Activated CD8-positive, alpha-beta memory T cell treated with anti-CD3 and anti-CD28 coated beads for 48 hours (primary cell): ENCODE data around the gene STAT3.
"Not testable (repeated sequence)": the region's sequence is repeated elsewhere in the genome, so short reads cannot be mapped to it uniquely, and the experiment has no call there.

Source experiments
- DNase-seq, 3 experiments: peaks; one replicate each; pipeline ENCODE4 v3.0.0-alpha.2; 2020; ENCODE audit warnings: low read depth in 2 of 3, low spot score in 2 of 3

The STAT3 gene

DNA sequence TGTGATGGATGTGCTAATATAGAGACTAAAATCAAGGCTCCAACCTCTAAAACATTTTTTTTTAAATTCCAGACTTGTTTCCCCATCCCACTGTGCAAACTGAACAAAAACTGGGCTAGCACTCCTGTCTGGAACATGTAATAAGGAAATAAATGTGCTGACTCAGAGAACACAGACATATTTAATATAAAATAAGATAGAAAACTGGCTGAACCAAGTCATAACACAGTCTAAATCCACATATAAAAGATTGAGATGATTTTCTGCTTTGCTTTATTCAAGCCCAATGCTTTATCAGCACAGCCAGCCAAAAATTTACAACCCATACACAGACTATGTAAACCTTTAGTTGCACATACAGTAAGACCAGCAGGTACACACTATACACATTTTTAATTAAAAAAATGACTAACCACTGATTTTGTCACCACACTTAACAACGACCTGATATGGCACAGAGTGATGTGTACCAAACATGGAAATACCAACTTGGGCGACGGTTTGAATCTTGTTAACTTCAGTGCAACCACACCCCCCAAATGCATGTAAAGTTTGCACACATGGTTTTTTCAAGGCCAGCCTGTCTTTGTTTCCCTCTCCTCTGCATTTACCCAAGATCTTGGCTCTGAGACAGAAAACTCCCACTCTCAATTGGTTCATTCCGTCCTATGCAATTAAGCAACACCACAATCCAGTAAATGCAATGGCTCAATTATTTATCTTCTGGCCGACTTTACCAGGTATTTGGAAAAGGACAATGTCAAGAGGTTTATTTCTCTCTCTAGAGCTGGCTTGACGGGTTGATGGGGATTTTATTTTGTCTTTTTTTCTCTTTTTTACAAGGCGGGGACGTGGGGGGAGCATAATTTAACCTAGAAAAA, 1.2 kb downstream of the STAT3 start:
- DNase-seq: no peak

DNA sequence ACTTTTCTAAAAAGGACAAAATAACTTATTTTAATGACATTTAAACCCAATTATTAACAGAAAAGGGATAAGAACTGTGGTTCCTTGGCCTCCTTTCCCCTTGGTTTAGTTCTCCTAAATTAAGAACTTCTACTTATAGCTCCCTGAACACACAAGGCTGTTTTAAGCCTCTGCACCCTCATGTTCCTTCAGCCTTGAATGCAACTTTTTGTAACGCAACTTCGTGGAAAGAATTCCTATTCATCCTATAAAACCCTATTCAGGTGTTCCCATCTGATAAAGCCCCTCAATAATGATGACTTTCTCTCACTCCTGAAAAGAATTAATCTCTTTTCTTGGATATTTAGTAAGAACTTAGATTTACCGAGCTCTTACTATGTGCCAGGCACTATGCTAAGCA, 6.3 kb downstream of the STAT3 start:
- no peak for DNase-seq

DNA sequence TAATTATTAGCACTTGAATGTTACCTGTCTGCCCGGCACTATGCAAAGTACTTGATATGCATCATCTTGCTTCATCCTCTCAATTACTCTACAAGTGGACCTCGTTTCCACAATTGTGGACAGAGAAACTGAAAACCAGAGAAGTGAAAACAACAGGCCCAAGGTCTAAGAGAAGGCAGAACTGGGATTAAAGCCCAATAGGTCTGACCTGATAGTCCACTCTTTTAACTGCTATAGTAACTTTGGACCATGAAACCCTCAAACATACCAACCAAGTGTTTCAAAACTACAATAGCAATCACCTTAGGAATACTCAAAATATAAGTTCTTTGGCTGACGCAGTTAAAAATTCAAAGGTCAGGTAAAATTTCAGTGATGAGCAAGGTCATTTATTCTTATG, 7.3 kb downstream of the STAT3 start:
- DNase-seq: no peak

DNA sequence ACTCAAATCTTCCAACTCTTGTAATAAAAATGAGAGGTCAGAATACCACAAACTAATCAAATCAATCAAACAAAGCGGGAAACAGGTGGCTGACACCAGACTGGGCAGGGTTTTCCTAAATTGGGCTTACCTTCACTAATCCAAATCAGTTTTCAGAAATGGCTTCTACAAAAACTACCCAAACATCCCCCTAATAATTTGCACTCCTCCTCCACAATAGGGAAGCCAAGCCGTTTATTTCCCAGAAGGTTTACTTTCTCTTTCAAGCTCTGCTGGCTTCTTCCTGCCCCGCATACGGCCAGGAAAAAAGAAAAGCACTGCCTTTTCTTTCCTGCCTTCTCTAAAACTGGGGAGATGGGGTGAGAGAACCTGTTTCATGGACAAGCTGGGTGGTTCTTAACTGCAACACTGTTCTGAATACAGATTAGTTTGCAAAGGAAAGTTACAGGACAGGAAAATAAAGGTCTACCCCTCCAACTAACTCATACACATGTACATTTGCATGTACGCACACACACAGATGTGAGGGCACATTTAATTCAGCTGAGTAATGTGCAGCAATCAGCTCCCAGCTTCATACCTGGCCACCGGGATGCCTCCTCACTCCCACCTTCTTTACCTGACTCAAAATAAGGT, 9.2 kb downstream of the STAT3 start:
- no peak for DNase-seq

DNA sequence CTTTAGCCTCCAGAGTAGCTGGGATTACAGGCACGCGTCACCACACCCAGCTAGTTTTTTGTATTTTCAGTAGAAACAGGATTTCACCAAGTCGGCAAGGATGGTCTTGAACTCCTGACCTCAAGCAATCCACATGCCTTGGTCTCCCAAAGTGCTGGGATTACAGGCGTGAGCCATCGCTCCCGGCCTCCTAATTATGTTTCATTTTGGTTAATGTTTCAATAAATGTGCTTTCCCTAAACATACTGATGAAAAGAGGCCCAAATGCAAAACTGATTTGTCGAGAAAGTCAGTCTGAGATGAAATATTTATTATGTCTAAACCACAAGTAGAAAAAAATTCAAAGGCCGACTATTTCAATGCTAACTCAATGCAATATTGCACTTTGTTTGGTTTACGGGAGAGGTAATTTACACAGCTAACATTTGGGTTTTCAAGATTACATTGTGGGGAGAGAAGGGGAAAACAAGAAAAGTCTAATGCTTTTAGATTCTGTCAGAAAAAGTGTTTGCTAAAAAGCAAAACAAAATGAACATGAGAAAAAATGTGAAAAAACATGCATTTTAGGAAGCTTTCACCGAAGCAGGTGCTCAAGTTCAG, 9.8 kb downstream of the STAT3 start:
- DNase-seq: no peak

DNA sequence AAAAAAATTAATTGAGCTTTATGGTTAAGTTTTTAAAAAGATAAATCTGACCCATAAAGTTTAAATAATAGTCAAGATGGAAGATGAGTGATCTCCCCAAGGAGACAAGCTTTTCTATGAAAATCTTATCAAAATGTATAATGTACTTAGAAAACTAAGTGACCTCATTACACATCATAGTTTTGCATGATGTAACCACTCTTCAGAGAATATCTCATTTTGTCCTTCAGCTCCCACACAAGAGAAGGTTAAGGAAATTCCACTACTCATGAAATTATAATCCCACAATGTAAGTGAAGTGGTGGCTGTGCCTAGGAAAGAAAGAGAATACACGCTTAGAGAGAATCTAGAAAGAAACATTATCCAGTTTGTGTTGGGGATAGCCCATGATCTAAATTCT, 14.3 kb downstream of the STAT3 start:
- DNase-seq: no peak

DNA sequence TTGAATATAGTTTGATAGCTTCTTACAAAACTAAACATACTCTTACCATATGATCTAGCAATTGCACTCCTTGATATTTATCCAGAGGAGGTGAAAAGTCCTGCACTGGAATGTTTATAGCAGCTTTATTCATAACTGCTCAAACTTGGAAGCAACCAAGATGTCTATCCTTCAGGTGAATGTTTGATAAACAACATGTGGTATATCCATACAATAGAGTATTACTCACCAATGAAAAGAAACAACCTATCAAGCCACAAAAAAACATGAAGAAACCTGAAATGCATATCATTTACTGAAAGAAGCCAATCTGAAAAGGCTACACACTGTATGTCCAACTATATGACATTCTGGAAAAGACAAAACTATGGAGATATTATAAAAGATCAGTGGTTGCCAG, 16.1 kb downstream of the STAT3 start:
- DNase-seq: no peak

DNA sequence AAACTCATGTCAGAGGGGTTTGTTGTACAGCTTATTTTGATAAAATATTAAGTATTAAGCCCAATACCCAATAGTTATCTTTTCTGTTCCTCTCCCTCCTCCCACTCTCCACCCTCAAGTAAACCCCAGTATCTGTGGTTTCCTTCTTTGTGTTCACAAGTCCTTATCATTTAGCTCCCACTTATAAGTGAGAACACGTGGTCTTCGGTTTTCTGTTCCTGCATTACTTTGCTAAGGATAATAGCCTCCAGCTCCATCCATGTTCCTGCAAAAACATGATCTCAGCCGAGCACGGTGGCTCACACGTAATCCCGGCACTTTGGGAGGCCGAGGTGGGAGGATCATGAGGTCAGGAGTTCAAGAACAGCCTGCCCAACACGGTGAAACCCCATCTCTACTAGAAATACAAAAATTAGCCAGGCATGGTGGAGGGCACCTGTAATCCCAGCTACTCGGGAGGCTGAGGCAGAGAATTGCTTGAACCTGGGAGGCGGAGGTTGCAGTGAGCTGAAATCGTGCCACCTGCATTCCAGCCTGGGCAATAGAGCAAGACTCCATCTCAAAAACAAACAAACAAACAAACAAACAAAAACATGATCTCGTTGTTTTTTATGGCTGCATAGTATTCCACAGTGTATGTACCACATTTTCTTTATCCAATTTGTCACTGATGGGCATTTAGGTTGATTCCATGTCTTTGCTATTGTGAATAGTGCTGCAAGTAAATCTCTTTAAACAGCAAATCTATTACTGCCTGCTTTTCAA, 19.3 kb downstream of the STAT3 start:
- DNase-seq: not testable (repeated sequence)

DNA sequence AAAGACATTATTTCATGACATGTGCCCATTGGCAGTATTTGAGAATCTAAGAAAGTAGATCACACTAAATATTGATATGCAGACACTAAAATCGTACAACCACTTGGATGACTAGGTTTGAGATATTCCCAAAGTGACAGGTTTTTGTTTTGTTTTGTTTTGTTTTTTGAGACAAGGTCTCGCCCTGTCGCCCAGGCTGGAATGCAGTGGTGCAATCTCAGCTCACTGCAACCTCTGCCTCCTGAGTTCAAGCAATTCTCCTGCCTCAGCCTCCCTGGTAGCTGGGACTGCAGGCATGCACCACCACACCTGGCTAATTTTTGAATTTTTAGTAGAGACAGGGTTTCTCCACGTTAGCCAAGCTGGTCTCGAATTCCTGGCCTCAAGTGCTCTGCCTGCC, 19.9 kb downstream of the STAT3 start:
- not testable (repeated sequence) for DNase-seq

DNA sequence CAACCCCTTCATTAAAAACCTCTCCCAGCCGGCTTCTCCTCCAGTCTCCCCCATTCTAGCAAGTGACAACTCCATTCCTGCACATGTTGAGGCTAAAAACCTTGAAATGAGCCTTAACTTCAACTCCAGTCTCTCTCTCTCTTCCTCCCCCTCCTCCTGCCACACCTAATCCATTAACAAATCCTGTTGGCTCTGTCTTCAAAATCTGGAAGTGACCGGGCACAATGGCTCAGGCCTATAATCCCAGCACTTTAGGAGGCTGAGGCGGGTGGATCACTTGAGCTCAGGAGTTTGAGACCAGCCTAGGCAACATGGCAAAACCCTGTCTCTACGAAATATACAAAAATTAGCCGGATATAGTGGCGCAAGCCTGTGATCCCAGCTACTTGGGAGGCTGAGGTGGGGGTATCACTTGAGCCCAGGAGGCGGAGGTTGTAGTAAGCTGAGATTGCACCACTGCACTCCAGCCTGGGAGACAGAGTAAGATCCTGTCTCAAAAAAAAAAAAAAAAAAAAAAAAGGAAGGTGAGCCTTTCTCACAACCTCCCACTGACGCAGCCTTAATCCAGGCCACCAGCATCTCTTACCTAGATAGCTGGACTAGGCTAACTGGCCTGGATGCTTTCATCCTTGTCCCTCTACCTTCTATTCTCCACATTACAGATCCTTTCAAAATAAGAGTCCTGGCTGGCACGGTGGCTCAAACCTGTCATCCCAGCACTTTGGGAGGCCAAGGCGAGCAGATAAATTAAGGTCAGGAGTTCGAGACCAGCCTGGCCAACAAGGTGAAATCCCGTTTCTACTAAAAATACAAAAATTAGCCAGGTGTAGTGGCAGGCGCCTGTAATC, 21.8 kb downstream of the STAT3 start:
- DNase-seq: not testable (repeated sequence)

DNA sequence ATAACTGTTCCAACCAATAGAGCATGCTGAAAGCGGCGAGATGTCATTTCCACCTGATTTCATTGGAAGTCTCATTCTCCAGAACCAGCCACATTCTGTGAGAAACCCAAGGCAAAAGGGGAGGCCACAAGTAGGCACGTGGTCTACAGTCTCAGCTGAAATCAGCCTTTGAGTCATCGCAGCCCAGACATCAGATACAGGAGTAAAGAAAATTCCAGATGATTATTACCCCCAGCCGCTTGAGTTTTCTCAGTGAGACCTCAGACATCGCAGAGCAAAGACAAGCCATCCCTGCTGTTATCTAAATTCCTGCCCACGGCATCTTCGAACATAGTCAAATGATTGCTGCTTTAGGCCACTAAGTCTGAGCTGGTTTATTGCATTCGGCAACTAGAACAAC, 23.1 kb downstream of the STAT3 start:
- no peak for DNase-seq

DNA sequence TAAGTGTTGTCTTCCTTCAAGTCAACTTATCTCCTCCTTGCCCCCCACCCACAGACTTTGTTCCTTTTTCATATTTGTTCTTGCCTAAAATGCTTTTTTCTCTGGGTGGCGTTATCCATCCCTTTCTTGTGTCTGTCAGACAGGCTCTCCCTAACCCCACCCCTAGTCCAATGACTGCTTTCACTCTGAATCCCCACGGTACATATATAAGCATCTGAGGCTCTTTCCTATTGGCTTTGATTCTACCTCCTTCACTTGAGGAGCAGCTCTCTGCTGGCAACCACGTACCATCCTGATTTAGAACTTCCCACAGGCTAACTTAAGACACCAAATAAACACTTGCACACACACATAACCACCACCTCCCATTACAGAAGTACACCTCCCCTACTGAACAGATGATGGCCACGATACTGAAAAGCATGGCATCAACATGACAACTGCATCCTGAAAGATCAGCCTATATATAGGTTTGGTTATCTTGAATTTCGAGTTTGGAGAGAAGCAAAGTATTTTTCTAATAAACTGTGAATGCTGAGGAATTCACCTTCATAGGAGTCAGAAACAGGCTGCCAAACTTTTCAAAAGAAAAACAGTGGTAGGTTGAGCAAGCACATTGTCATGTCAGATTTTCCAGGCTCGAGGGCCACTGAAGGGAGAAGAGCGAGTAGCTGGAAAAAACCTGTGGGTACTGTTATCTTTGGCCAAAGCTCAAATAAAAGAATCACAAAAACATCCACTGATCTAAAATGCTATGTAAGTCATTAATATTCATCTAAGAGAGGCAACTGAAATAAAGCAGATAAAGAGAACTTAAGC, 24.3 kb downstream of the STAT3 start:
- DNase-seq: no peak

DNA sequence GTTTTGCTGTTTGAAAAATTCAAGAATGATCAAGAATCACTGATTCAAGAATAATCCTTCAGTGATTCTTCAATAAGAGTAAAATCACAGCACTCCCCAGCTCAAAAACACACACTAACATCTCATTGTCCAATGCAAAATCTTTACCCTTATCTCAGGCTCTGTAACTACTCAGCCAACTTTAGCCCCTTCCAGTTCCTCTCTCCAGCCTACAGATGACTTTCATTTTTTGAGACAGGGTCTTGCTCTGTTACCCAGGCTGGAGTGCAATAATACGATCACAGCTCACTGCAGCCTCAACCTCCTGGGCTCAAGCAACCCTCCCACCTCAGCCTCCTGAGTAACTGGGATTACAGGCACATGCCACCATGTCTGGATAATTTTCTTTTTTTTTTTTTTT, 25.0 kb downstream of the STAT3 start:
- DNase-seq: no peak

DNA sequence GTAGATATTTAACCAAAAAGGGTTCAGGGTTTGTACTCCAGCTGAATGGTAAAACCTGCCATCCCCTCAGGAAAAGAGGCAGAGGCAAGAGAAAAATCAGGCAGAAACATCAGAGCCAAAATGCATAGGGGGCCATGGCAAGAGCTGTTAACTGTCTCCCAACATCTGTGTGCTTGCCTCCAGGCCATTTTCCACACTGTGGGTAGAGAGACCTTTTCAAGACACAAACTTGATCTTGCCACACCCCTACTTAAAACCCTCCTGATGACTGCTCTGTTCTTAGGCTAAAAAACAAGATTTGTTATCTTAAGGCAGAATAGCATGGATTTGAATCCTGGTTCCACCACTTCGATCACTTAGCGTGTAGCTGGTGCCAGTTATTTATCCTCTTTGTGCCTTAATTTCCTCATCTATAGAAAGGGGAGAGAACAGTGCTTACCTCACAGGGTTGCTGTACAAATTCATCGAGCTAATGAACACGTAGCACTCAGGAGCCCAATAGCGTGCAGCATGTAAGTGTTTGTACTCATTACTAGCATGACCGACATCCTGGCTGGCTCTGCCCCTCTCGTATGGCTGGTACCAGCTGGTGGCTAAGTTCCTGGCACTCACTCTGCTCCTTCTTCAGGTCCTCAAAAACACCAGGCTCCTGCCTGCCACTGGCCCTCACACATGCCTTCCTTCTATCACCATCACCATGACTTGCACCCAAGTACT, 25.8 kb downstream of the STAT3 start:
- DNase-seq: no peak

DNA sequence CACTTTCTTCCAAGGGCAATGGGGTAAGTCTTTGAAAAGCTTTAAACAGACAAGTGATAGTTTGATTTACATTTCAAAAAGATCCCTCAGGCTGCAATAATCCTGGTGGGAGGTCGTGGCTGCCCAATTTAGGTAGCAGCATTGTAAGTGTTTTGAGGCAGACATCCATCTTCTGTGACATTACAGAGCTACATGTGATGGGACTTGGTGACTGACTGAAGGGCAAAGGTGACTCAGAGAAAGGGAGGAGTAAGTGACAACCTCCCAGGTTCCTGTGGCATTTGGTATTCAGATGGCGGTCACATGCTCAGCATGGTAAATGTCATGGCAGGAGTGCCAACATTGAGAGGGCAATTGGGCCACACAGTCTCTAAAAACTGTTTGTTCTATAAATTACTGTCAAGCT, 26.5 kb downstream of the STAT3 start:
- no peak for DNase-seq

DNA sequence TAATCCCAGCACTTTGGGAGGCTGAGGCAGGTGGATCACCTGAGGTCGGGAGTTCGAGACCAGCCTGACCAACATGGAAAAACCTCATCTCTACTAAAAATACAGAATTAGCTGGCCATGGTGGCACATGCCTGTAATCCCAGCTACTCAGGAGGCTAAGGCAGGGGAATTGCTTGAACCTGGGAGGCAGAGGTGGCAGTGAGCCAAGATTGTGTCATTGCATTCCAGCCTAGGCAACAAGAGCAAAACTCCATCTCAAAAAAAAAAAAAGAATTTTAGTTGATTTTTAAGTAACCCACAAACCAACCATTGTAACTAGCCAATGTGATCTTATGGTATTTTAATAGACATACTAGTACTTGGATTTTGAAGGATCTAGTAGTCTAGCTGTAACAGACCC, 27.9 kb downstream of the STAT3 start:
- DNase-seq: not testable (repeated sequence)

DNA sequence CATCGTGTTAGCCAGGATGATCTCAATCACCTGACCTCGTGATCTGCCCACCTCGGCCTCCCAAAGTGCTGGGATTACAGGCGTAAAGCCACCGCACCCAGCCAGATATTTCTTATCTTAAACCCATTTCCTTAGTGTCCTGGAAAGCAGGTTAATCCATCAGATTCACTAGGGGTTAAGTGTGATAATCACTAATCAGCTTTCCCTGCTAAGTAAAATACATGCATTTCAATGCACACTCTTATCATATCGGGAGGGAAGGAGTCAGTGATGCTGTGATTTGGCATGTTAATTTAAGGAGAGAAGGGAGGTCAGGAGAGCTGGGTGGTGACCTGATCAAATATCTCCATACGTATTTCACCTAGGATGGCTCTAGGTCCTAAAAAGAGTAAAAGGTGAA, 29.1 kb downstream of the STAT3 start:
- no peak for DNase-seq

DNA sequence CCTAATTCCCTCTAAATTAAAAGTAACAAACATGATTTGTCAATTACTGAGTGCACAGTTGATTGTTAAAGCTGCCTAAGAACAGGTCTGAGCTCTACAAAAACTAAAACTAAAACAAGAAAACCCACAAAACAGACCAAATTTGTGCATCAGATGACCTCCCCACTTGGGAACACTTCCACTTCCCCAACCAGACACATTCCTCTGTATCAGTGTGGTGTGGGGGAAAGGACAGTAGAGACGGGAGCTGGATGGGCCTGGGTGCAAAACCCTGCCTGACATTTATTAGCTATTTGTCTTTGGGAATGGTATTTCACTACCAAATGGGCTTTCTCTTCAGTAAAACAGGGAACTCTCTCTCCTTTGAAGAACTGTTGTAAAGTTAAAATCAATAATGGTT, 29.8 kb downstream of the STAT3 start:
- no peak for DNase-seq
